Measurements from ENCODE around the gene KLHL29.

GRCh38 chr2:23379220-23379695 is 5.7 kb upstream of the KLHL29 start:
- TF ChIP-seq CTCF (conservative IDR thresholded peaks at IDR 0.05; ENCODE audit: low read length) (no peak), EZH2phosphoT487 (IDR thresholded peaks at IDR 0.05; ENCODE audit: borderline replicate concordance) (no peak)

Data from Loucy (cell line).